ENCODE data around the gene BHLHE40.
A peak's percentile ranks its signal among the peaks of the same experiment; 100 is the strongest.

BHLHE40 gene

GRCh38 chr3:4979428-4980228 is at the start of gene BHLHE40:
TSS of gene BHLHE40 (plus strand) at chr3:4979437. CDS start at chr3:4979719, 282 bp downstream.
- peaks cover 45% of the 10 kb centered on the region for H3K27me3 Mint-ChIP-seq (ENCODE audit: low read depth)
- H3K27ac Mint-ChIP-seq, result peak within 1 kb of the TSS; percentile 93 to 98 (median 94)
- TF ChIP-seq CTCF (IDR thresholded peaks at IDR 0.05; ENCODE audit: unreplicated experiment in 3 of 3), result no peak
- H3K4me1 Mint-ChIP-seq, result peaks cover 59% of the 10 kb centered on the region
- H3K9me3 Mint-ChIP-seq, result no peaks in the 10 kb centered on the region
- peak within 1 kb of the TSS; percentile 87 to 99 (median 93) for H3K4me3 Mint-ChIP-seq
- peaks cover 22% of the 10 kb centered on the region for H3K36me3 Mint-ChIP-seq (ENCODE audit: low read depth)

GRCh38 chr3:4930501-4930900 is 48.7 kb upstream of the BHLHE40 start:
- no peaks in the 10 kb centered on the region for H3K27me3 Mint-ChIP-seq (ENCODE audit: low read depth)
- no peak overlapping the region for H3K27ac Mint-ChIP-seq
- H3K4me1 Mint-ChIP-seq, result no peaks in the 10 kb centered on the region
- no peak overlapping the region for H3K4me3 Mint-ChIP-seq
- H3K36me3 Mint-ChIP-seq (ENCODE audit: low read depth), result no peaks in the 10 kb centered on the region
- H3K9me3 Mint-ChIP-seq, result no peaks in the 10 kb centered on the region
- no peak for TF ChIP-seq CTCF (IDR thresholded peaks at IDR 0.05; ENCODE audit: unreplicated experiment in 3 of 3)

GRCh38 chr3:4934050-4934449 is 45.2 kb upstream of the BHLHE40 start:
- Mint-ChIP-seq H3K27ac (no peak overlapping the region), H3K4me3 (no peak overlapping the region), H3K27me3 (ENCODE audit: low read depth) (no peaks in the 10 kb centered on the region), H3K36me3 (ENCODE audit: low read depth) (no peaks in the 10 kb centered on the region), H3K4me1 (no peaks in the 10 kb centered on the region), H3K9me3 (no peaks in the 10 kb centered on the region)
- no peak for TF ChIP-seq CTCF (IDR thresholded peaks at IDR 0.05; ENCODE audit: unreplicated experiment in 3 of 3)

- no peak overlapping the region for H3K4me3 Mint-ChIP-seq
- H3K4me1 Mint-ChIP-seq, result no peaks in the 10 kb centered on the region
- H3K36me3 Mint-ChIP-seq (ENCODE audit: low read depth), result no peaks in the 10 kb centered on the region
- no peak overlapping the region for H3K27ac Mint-ChIP-seq
- no peaks in the 10 kb centered on the region for H3K9me3 Mint-ChIP-seq
- H3K27me3 Mint-ChIP-seq (ENCODE audit: low read depth), result no peaks in the 10 kb centered on the region
- no peak for TF ChIP-seq CTCF (IDR thresholded peaks at IDR 0.05; ENCODE audit: unreplicated experiment in 3 of 3)
Measured at GRCh38 chr3:4935347-4935746, 43.9 kb upstream of the BHLHE40 start.

GRCh38 chr3:4936982-4937614 is 42.1 kb upstream of the BHLHE40 start:
- no peaks in the 10 kb centered on the region for H3K9me3 Mint-ChIP-seq
- no peak overlapping the region for H3K4me3 Mint-ChIP-seq
- no peaks in the 10 kb centered on the region for H3K27me3 Mint-ChIP-seq (ENCODE audit: low read depth)
- H3K4me1 Mint-ChIP-seq, result no peaks in the 10 kb centered on the region
- no peak for TF ChIP-seq CTCF (IDR thresholded peaks at IDR 0.05; ENCODE audit: unreplicated experiment in 3 of 3)
- no peak overlapping the region for H3K27ac Mint-ChIP-seq
- H3K36me3 Mint-ChIP-seq (ENCODE audit: low read depth), result no peaks in the 10 kb centered on the region
